H9 (cell line): ENCODE measurements around the gene TMA16. TPM values are rescaled to one million over a fixed set of nuclear protein-coding genes. Genes with fewer than 3 reads are reported as not detected.

Experiments
- DNase-seq: peaks from one replicate; pipeline ENCODE4 v3.0.0-alpha.2; 2017
- H2AFZ ChIP-seq: one replicate; pipeline ENCODE4 v1.6.1; 2013; ENCODE audit warnings: mild to moderate bottlenecking, low read length, control low read depth, moderate library complexity
- H2AK5ac ChIP-seq: 2 replicates; pipeline ENCODE4 v1.6.1; 2013; ENCODE audit warnings: low read length, control low read depth, mixed read lengths; ENCODE audit not compliant: insufficient read length
- H2BK120ac ChIP-seq: one replicate; pipeline ENCODE4 v1.6.1; 2013; ENCODE audit warnings: low read depth, mild to moderate bottlenecking, low read length, control low read depth, inconsistent platforms; ENCODE audit not compliant: poor library complexity, severe bottlenecking
- H2BK12ac ChIP-seq: 2 replicates; pipeline ENCODE4 v1.6.1; 2013; ENCODE audit warnings: low read length, control low read depth, mixed read lengths, low read depth; ENCODE audit not compliant: insufficient read length
- H2BK15ac ChIP-seq: 2 replicates; pipeline ENCODE4 v1.6.1; 2013; ENCODE audit warnings: low read depth, low read length, control low read depth
- H2BK20ac ChIP-seq: one replicate; pipeline ENCODE4 v1.6.1; 2013; ENCODE audit warnings: low read depth, mild to moderate bottlenecking, low read length, control low read depth, inconsistent platforms; ENCODE audit not compliant: poor library complexity, severe bottlenecking
- H2BK5ac ChIP-seq: 2 replicates; pipeline ENCODE4 v1.6.1; 2013; ENCODE audit warnings: low read length, control low read depth, mixed read lengths; ENCODE audit not compliant: insufficient read length
- H3K14ac ChIP-seq: 2 replicates; pipeline ENCODE4 v1.6.1; 2013; ENCODE audit warnings: low read length, control low read depth; ENCODE audit not compliant: insufficient read depth
- H3K18ac ChIP-seq: 2 replicates; pipeline ENCODE4 v1.6.1; 2013; ENCODE audit warnings: low read depth, mild to moderate bottlenecking, mixed read lengths, low read length, control low read depth; ENCODE audit not compliant: insufficient read length
- H3K23ac ChIP-seq: 2 replicates; pipeline ENCODE4 v1.6.1; 2013; ENCODE audit warnings: low read length, control low read depth, mixed read lengths, low read depth; ENCODE audit not compliant: insufficient read length
- H3K23me2 ChIP-seq: 2 replicates; pipeline ENCODE4 v1.6.1; 2013; ENCODE audit warnings: low read depth, mild to moderate bottlenecking, mixed read lengths, low read length, control low read depth; ENCODE audit not compliant: insufficient read length, poor library complexity, severe bottlenecking
- H3K27ac ChIP-seq: 2 replicates; pipeline ENCODE4 v1.5.1; 2013; ENCODE audit warnings: low read length, control low read depth, mixed read lengths, low read depth; ENCODE audit not compliant: insufficient read length
- H3K27me3 ChIP-seq: 2 replicates; pipeline ENCODE4 v1.6.1; 2013; ENCODE audit warnings: low read length, control low read depth, inconsistent platforms; ENCODE audit not compliant: insufficient read depth
- H3K4ac ChIP-seq: 2 replicates; pipeline ENCODE4 v1.6.1; 2013; ENCODE audit warnings: low read depth, mild to moderate bottlenecking, control low read depth, inconsistent platforms, low read length, moderate library complexity
- H3K4me1 ChIP-seq: 2 replicates; pipeline ENCODE4 v1.6.1; 2013; ENCODE audit warnings: low read length, control low read depth, inconsistent platforms; ENCODE audit not compliant: insufficient read depth
- H3K4me2 ChIP-seq: 2 replicates; pipeline ENCODE4 v1.6.1; 2013; ENCODE audit warnings: low read length, control low read depth, mixed read lengths; ENCODE audit not compliant: insufficient read length, insufficient read depth
- H3K56ac ChIP-seq: 2 replicates; pipeline ENCODE4 v1.6.1; 2013; ENCODE audit warnings: low read depth, mild to moderate bottlenecking, mixed read lengths, low read length, control low read depth; ENCODE audit not compliant: insufficient read length
- H3K79me1 ChIP-seq: 2 replicates; pipeline ENCODE4 v1.6.1; 2013; ENCODE audit warnings: low read depth, mild to moderate bottlenecking, moderate library complexity, low read length, control low read depth, inconsistent platforms; ENCODE audit not compliant: insufficient read depth, poor library complexity, severe bottlenecking
- H3K79me2 ChIP-seq: 2 replicates; pipeline ENCODE4 v1.6.1; 2013; ENCODE audit warnings: low read length, control low read depth, inconsistent platforms; ENCODE audit not compliant: insufficient read depth
- H3K9ac ChIP-seq: 2 replicates; pipeline ENCODE4 v1.6.1; 2013; ENCODE audit warnings: low read length, control low read depth, mixed read lengths; ENCODE audit not compliant: insufficient read length; ENCODE audit errors: extremely low read depth
- H3K9me3 ChIP-seq: one replicate; pipeline ENCODE4 v1.6.1; 2013; ENCODE audit warnings: low read depth, low read length, inconsistent platforms; ENCODE audit not compliant: control insufficient read depth
- H3T11ph ChIP-seq: one replicate; pipeline ENCODE4 v1.6.1; 2013; ENCODE audit warnings: mild to moderate bottlenecking, low read length, control low read depth, inconsistent platforms
- H4K20me1 ChIP-seq: one replicate; pipeline ENCODE4 v1.6.1; 2013; ENCODE audit not compliant: control insufficient read depth, insufficient read length, insufficient read depth
- H4K5ac ChIP-seq: 2 replicates; pipeline ENCODE4 v1.6.1; 2013; ENCODE audit warnings: low read depth, mild to moderate bottlenecking, mixed read lengths, low read length, control low read depth; ENCODE audit not compliant: insufficient read length
- H4K8ac ChIP-seq: replicated peaks from 2 replicates; pipeline ENCODE4 v1.6.1; 2013; ENCODE audit warnings: low read length, control low read depth, mixed read lengths, low read depth; ENCODE audit not compliant: insufficient read length
- H4K91ac ChIP-seq: 2 replicates; pipeline ENCODE4 v1.6.1; 2013; ENCODE audit warnings: low read depth, mild to moderate bottlenecking, moderate library complexity, mixed read lengths, low read length, control low read depth; ENCODE audit not compliant: insufficient read length
- H3K27ac Mint-ChIP-seq, 3 experiments: 2 replicates in 2 of 3; 3 replicates in 1 of 3; pipeline ENCODE4 v1.8.0; 2020 to 2021; ENCODE audit warnings: mixed read lengths in 3 of 3, mild to moderate bottlenecking in 1 of 3, moderate library complexity in 1 of 3
- H3K27me3 Mint-ChIP-seq: 2 replicates; pipeline ENCODE4 v1.8.0; 2021; ENCODE audit warnings: low read depth, mild to moderate bottlenecking, moderate library complexity, mixed read lengths
- H3K36me3 Mint-ChIP-seq, 3 experiments: 2 replicates in 2 of 3; 3 replicates in 1 of 3; pipeline ENCODE4 v1.8.0; 2020 to 2021; ENCODE audit warnings: low read depth in 3 of 3, mixed read lengths in 3 of 3; ENCODE audit not compliant: insufficient read depth in 1 of 3
- H3K4me1 Mint-ChIP-seq, 2 experiments: 2 replicates each; pipeline ENCODE4 v1.8.0; 2020; ENCODE audit warnings: mixed read lengths in 2 of 2
- H3K4me3 Mint-ChIP-seq, 2 experiments: 2 replicates in 1 of 2; 3 replicates in 1 of 2; pipeline ENCODE4 v1.8.0; 2020 to 2021; ENCODE audit warnings: mild to moderate bottlenecking in 2 of 2, mixed read lengths in 2 of 2, moderate library complexity in 1 of 2
- H3K9me3 Mint-ChIP-seq, 2 experiments: 2 replicates in 1 of 2; 3 replicates in 1 of 2; pipeline ENCODE4 v1.8.0; 2020; ENCODE audit warnings: mild to moderate bottlenecking in 2 of 2, mixed read lengths in 2 of 2, moderate library complexity in 1 of 2
- WGBS: extraction: QIAGEN DNeasy Blood & Tissue Kit; methylation state at CpG from one replicate; pipeline ENCODE4 v1.1.7; 2013; ENCODE audit warnings: missing lambda C conversion rate, low lambda C conversion rate, mixed read lengths; ENCODE audit not compliant: insufficient read length; ENCODE audit errors: extremely low coverage; 5-methylcytosine and 5-hydroxymethylcytosine counted together
- total RNA-seq: library from RNA; stranded (reverse); gene quantifications from 2 replicates; pipeline ENCODE4 v1.2.1, GENCODE V29; 2021
- TF ChIP-seq, protein P1 (sequence below): fragments of 200-600 bp; sonication (generic); conservative IDR thresholded peaks from 3 replicates; pipeline ENCODE4 v1.8.0; 2021; ENCODE audit warnings: antibody characterized with exemption, mild to moderate bottlenecking

The TMA16 gene
- total RNA-seq, 1 experiment from 2014 or later = 61.3 TPM

DNA sequence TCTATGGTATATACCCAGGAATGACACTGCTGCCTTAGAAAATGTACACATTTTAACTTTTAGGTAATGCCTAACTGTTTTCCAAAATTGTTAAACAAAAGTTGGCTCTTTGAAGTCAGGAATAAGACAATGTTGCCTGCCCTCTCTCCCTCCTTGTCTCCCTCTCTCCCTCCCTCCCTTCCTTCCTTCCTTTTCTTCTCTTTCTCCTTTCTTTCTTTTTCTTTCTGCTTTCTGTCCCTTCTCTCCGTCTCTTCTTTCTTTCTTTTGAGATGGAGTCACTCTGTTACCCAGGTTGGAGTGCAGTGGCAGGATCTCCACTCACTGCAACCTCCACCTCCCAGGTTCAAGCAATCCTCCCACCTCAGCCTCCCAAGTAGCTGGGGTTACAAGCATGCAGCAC lies 4.6 kb upstream of the TMA16 start:
- H3K27ac ChIP-seq = no peak overlapping the region
- H3K4me1 ChIP-seq = no peaks in the 10 kb centered on the region
- Mint-ChIP-seq H3K36me3 (no peaks in the 10 kb centered on the region; a peak in 1 of 7 replicates), H3K27ac (peak overlapping the region in 1 of 3 experiments; percentile 57; a peak in 1 of 7 replicates), H3K4me3 (no peak overlapping the region), H3K4me1 (peaks cover 2 to 7% of the 10 kb centered on the region in 2 experiments; a peak in 3 of 4 replicates), H3K27me3 (no peaks in the 10 kb centered on the region), H3K9me3 (peaks cover 0 to 2% of the 10 kb centered on the region in 2 experiments; a peak in 2 of 5 replicates)
- no peaks in the 10 kb centered on the region for H3K27me3 ChIP-seq
- no peak overlapping the region for H2BK15ac ChIP-seq
- H3K9me3 ChIP-seq = no peaks in the 10 kb centered on the region
- no peak overlapping the region for H3K4ac ChIP-seq
- no peak overlapping the region for H2BK5ac ChIP-seq
- no peak overlapping the region for H3K9ac ChIP-seq
- H4K20me1 ChIP-seq = no peaks in the 10 kb centered on the region
- no peak overlapping the region for H2AFZ ChIP-seq
- TF ChIP-seq, protein P1, sequence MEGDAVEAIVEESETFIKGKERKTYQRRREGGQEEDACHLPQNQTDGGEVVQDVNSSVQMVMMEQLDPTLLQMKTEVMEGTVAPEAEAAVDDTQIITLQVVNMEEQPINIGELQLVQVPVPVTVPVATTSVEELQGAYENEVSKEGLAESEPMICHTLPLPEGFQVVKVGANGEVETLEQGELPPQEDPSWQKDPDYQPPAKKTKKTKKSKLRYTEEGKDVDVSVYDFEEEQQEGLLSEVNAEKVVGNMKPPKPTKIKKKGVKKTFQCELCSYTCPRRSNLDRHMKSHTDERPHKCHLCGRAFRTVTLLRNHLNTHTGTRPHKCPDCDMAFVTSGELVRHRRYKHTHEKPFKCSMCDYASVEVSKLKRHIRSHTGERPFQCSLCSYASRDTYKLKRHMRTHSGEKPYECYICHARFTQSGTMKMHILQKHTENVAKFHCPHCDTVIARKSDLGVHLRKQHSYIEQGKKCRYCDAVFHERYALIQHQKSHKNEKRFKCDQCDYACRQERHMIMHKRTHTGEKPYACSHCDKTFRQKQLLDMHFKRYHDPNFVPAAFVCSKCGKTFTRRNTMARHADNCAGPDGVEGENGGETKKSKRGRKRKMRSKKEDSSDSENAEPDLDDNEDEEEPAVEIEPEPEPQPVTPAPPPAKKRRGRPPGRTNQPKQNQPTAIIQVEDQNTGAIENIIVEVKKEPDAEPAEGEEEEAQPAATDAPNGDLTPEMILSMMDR = no peak
- H2BK20ac ChIP-seq = no peak overlapping the region
- H3K23ac ChIP-seq = no peak overlapping the region
- no peak overlapping the region for H2BK120ac ChIP-seq
- no peak overlapping the region for H4K91ac ChIP-seq
- H3T11ph ChIP-seq = no peak overlapping the region
- WGBS = no CpG with 5 or more reads among the region's 1 CpG
- no peak overlapping the region for H2BK12ac ChIP-seq
- no peaks in the 10 kb centered on the region for H3K23me2 ChIP-seq
- no peaks in the 10 kb centered on the region for H3K79me2 ChIP-seq
- no peak overlapping the region for H3K4me2 ChIP-seq
- no peaks in the 10 kb centered on the region for H3K79me1 ChIP-seq
- H4K8ac ChIP-seq = no peak overlapping the region
- H2AK5ac ChIP-seq = no peak overlapping the region
- H4K5ac ChIP-seq = no peak overlapping the region
- no peak overlapping the region for H3K18ac ChIP-seq
- no peak overlapping the region for H3K56ac ChIP-seq
- H3K14ac ChIP-seq = no peak overlapping the region
- DNase-seq = no peak
